Spleen (tissue), 7 donors: ENCODE results near the gene CDK12.

Source experiments
- POLR2A ChIP-seq, 3 donors: fragments of 450-650 bp; IDR thresholded peaks; one replicate each; pipeline ENCODE4 v1.5.1; 2017; ENCODE audit warnings: antibody characterized with exemption in 3 of 3, mild to moderate bottlenecking in 1 of 3
- TF ChIP-seq, protein P1 (sequence below), 11 experiments: fragments of 200-600 bp in 7 of 11; fragments of 450-650 bp in 4 of 11; sonication (generic) in 4 of 11; IDR thresholded peaks in 8 of 11; conservative IDR thresholded peaks in 3 of 11; 1 replicate in 7 of 11; 2 replicates in 4 of 11; pipeline versions ENCODE4 v1.4.0 to v1.8.0; 2016 to 2021; ENCODE audit warnings: antibody characterized with exemption in 11 of 11, inconsistent platforms in 4 of 11, mild to moderate bottlenecking in 1 of 11
- donor health status: DM: no; HTN: no; CAD: no; lungs with moderate emphysema.
- donor health status: DM: no; HTN: no; CAD: no.
- donor health status: DM: no; HTN: no; CAD: no.

DNA sequence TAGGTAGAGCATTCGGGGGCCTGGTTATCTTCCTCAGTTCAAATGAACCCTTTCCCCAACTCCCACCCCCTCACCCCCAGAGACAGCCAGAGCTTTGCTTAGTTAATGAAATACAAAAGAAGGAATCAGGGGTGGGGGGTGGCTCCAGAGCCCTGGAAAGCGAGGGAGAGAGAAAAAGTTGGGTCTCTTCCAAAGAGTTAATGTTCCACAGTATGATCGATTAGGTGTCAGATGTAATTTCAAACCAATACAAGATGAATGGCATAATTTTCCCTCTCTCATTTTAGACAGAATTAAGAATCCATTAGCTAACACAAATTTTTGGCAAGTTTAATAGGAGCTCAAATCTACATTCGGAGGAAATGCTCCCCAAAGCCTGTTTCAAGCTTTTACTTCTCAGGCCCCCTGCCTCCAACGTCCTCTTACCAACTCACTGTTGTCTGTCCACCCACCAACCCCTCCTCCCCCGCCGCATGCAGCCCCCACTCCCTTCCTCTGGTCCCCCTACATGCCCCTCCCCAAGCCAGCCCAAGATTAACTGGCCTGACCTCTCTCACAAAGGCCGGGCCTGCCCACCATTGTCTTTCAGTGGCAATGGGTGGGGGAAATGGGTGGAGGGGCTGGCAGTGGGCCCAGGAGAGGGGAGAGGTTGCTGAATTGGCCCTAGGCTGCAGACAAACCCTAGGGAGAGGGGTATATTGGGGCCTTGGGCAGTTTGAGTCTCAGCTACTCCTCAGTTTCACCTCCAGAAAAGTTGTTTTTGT lies 118.2 kb downstream of the CDK12 start:
- TF ChIP-seq, protein P1, sequence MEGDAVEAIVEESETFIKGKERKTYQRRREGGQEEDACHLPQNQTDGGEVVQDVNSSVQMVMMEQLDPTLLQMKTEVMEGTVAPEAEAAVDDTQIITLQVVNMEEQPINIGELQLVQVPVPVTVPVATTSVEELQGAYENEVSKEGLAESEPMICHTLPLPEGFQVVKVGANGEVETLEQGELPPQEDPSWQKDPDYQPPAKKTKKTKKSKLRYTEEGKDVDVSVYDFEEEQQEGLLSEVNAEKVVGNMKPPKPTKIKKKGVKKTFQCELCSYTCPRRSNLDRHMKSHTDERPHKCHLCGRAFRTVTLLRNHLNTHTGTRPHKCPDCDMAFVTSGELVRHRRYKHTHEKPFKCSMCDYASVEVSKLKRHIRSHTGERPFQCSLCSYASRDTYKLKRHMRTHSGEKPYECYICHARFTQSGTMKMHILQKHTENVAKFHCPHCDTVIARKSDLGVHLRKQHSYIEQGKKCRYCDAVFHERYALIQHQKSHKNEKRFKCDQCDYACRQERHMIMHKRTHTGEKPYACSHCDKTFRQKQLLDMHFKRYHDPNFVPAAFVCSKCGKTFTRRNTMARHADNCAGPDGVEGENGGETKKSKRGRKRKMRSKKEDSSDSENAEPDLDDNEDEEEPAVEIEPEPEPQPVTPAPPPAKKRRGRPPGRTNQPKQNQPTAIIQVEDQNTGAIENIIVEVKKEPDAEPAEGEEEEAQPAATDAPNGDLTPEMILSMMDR (IDR thresholded peaks at IDR 0.05 in 8 of 11, conservative IDR thresholded peaks at IDR 0.05 in 3 of 11), result no peak
- TF ChIP-seq POLR2A (IDR thresholded peaks at IDR 0.05), result no peak
